Measurements from ENCODE around the gene METAP2. TPM values are rescaled to one million over a fixed set of nuclear protein-coding genes. Genes with fewer than 3 reads are reported as not detected.
"Not testable (repeated sequence)": the region's sequence is repeated elsewhere in the genome, so short reads cannot be mapped to it uniquely, and the experiment has no call there.

METAP2 gene
- total and polyA plus RNA-seq, 2 experiments from 2014 or later, result 111 to 159 TPM

DNA sequence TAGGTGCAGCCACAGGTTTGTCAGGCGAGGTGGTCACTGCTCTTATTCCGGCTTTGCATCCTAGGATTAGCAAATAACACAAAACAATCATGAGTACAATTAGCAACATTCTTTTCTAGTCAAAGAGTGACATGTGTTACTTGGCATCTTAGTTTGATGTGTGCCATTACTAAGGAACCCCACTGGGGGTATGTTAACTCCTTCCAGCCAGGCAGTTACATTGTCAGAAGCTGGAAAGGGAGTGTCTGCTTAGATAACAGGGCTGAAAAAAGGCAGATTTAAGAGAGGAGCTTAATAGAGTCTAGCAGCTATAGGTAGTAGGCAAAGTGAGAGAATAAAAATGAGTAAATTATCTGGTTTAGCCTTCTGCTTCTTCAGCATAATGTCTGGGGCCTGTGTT lies 30.5 kb upstream of the METAP2 start:
- peak; percentile 24 for ATAC-seq

DNA sequence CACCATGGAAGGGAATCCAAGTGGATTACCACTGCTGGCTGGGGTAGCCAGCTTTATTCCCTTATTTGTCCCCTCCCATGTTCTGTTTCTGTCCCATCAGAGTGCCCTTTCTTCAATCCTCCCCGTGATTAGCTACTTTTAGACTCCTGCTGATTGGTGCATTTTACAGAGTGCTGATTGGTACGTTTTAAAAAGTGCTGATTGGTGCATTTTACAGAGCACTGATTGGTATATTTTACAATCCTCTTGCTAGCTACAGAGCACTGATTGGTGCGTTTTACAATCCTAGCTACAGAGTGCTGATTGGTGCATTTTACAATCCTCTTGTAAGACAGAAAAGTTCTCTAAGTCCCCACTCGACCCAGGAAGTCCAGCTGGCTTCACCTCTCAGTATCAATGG lies 28.9 kb upstream of the METAP2 start:
- H3F3A ChIP-seq (replicated peaks; ENCODE audit: low read depth); H3K27me3 Mint-ChIP-seq (ENCODE audit: insufficient read depth, low read depth, poor library complexity); H3K79me2 ChIP-seq (replicated peaks; ENCODE audit: insufficient read depth); H3K36me3 ChIP-seq (ENCODE audit: insufficient read depth); H3K27ac Mint-ChIP-seq; H3K4me3 Mint-ChIP-seq; H3K36me3 Mint-ChIP-seq (ENCODE audit: low read depth); H3K4me2 ChIP-seq; DNase-seq (ENCODE audit: low spot score); H3K9me2 ChIP-seq (ENCODE audit: insufficient read depth); H4K20me1 ChIP-seq (replicated peaks; ENCODE audit: insufficient read depth); H3K4me3 ChIP-seq; H3K27me3 ChIP-seq (ENCODE audit: insufficient read depth); ATAC-seq; H3K9me3 Mint-ChIP-seq; H2AFZ ChIP-seq; H3K27ac ChIP-seq (ENCODE audit: low read depth): not testable (repeated sequence)
- peaks cover 10% of the 10 kb centered on the region for H3K4me1 ChIP-seq (ENCODE audit: insufficient read depth)
- H3K4me1 Mint-ChIP-seq, result peaks cover 20% of the 10 kb centered on the region

More for the DNA sequence above, 30.5 kb upstream of the METAP2 start:
- Histone ChIP-seq H3K79me2 (replicated peaks; ENCODE audit: insufficient read depth) (no peaks in the 10 kb centered on the region), H3K4me2 (no peak overlapping the region), H4K20me1 (replicated peaks; ENCODE audit: insufficient read depth) (no peaks in the 10 kb centered on the region), H3K4me3 (no peak overlapping the region), H3F3A (replicated peaks; ENCODE audit: low read depth) (no peaks in the 10 kb centered on the region), H3K36me3 (ENCODE audit: insufficient read depth) (no peaks in the 10 kb centered on the region), H3K4me1 (ENCODE audit: insufficient read depth) (peaks cover 10% of the 10 kb centered on the region), H3K27me3 (ENCODE audit: insufficient read depth) (peaks cover 7% of the 10 kb centered on the region; the same call in 1 of the 2 replicates), H3K27ac (ENCODE audit: low read depth) (no peak overlapping the region), H2AFZ (no peak overlapping the region), H3K9me2 (ENCODE audit: insufficient read depth) (no peaks in the 10 kb centered on the region; the same call in 1 of the 2 replicates)
- Mint-ChIP-seq H3K4me3 (no peak overlapping the region), H3K27ac (no peak overlapping the region), H3K27me3 (ENCODE audit: insufficient read depth, low read depth, poor library complexity) (peaks cover 8% of the 10 kb centered on the region), H3K36me3 (ENCODE audit: low read depth) (no peaks in the 10 kb centered on the region), H3K9me3 (no peaks in the 10 kb centered on the region), H3K4me1 (peaks cover 20% of the 10 kb centered on the region)
- TF ChIP-seq ZNF114 (CRISPR knock-in tag; IDR thresholded peaks at IDR 0.05), result no peak
- TF ChIP-seq ZNF331 (CRISPR knock-in tag; IDR thresholded peaks at IDR 0.05; ENCODE audit: low read depth), result no peak
- no peak for TF ChIP-seq CREB1 (CRISPR knock-in tag; IDR thresholded peaks at IDR 0.05; ENCODE audit: low read depth)
- TF ChIP-seq POLR2AphosphoS5 (IDR thresholded peaks at IDR 0.05; ENCODE audit: low read depth), result no peak
- TF ChIP-seq, protein P1, sequence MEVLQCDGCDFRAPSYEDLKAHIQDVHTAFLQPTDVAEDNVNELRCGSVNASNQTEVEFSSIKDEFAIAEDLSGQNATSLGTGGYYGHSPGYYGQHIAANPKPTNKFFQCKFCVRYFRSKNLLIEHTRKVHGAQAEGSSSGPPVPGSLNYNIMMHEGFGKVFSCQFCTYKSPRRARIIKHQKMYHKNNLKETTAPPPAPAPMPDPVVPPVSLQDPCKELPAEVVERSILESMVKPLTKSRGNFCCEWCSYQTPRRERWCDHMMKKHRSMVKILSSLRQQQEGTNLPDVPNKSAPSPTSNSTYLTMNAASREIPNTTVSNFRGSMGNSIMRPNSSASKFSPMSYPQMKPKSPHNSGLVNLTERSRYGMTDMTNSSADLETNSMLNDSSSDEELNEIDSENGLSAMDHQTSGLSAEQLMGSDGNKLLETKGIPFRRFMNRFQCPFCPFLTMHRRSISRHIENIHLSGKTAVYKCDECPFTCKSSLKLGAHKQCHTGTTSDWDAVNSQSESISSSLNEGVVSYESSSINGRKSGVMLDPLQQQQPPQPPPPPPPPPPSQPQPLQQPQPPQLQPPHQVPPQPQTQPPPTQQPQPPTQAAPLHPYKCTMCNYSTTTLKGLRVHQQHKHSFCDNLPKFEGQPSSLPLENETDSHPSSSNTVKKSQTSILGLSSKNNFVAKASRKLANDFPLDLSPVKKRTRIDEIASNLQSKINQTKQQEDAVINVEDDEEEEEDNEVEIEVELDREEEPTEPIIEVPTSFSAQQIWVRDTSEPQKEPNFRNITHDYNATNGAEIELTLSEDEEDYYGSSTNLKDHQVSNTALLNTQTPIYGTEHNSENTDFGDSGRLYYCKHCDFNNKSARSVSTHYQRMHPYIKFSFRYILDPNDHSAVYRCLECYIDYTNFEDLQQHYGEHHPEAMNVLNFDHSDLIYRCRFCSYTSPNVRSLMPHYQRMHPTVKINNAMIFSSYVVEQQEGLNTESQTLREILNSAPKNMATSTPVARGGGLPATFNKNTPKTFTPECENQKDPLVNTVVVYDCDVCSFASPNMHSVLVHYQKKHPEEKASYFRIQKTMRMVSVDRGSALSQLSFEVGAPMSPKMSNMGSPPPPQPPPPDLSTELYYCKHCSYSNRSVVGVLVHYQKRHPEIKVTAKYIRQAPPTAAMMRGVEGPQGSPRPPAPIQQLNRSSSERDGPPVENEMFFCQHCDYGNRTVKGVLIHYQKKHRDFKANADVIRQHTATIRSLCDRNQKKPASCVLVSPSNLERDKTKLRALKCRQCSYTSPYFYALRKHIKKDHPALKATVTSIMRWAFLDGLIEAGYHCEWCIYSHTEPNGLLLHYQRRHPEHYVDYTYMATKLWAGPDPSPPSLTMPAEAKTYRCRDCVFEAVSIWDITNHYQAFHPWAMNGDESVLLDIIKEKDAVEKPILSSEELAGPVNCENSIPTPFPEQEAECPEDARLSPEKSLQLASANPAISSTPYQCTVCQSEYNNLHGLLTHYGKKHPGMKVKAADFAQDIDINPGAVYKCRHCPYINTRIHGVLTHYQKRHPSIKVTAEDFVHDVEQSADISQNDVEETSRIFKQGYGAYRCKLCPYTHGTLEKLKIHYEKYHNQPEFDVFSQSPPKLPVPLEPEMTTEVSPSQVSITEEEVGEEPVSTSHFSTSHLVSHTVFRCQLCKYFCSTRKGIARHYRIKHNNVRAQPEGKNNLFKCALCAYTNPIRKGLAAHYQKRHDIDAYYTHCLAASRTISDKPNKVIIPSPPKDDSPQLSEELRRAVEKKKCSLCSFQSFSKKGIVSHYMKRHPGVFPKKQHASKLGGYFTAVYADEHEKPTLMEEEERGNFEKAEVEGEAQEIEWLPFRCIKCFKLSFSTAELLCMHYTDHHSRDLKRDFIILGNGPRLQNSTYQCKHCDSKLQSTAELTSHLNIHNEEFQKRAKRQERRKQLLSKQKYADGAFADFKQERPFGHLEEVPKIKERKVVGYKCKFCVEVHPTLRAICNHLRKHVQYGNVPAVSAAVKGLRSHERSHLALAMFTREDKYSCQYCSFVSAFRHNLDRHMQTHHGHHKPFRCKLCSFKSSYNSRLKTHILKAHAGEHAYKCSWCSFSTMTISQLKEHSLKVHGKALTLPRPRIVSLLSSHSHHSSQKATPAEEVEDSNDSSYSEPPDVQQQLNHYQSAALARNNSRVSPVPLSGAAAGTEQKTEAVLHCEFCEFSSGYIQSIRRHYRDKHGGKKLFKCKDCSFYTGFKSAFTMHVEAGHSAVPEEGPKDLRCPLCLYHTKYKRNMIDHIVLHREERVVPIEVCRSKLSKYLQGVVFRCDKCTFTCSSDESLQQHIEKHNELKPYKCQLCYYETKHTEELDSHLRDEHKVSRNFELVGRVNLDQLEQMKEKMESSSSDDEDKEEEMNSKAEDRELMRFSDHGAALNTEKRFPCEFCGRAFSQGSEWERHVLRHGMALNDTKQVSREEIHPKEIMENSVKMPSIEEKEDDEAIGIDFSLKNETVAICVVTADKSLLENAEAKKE (CRISPR knock-in tag; IDR thresholded peaks at IDR 0.05), result no peak
- TF ChIP-seq, protein P2, sequence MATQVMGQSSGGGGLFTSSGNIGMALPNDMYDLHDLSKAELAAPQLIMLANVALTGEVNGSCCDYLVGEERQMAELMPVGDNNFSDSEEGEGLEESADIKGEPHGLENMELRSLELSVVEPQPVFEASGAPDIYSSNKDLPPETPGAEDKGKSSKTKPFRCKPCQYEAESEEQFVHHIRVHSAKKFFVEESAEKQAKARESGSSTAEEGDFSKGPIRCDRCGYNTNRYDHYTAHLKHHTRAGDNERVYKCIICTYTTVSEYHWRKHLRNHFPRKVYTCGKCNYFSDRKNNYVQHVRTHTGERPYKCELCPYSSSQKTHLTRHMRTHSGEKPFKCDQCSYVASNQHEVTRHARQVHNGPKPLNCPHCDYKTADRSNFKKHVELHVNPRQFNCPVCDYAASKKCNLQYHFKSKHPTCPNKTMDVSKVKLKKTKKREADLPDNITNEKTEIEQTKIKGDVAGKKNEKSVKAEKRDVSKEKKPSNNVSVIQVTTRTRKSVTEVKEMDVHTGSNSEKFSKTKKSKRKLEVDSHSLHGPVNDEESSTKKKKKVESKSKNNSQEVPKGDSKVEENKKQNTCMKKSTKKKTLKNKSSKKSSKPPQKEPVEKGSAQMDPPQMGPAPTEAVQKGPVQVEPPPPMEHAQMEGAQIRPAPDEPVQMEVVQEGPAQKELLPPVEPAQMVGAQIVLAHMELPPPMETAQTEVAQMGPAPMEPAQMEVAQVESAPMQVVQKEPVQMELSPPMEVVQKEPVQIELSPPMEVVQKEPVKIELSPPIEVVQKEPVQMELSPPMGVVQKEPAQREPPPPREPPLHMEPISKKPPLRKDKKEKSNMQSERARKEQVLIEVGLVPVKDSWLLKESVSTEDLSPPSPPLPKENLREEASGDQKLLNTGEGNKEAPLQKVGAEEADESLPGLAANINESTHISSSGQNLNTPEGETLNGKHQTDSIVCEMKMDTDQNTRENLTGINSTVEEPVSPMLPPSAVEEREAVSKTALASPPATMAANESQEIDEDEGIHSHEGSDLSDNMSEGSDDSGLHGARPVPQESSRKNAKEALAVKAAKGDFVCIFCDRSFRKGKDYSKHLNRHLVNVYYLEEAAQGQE (IDR thresholded peaks at IDR 0.05; ENCODE audit: unreplicated experiment), result no peak
- DNase-seq (ENCODE audit: low spot score), result peak; percentile 51

Data from GM23338 (cell line).